Chondrocyte (in vitro differentiated cells): ENCODE results near the gene OR52E4. TPM values are rescaled to one million over a fixed set of nuclear protein-coding genes. Genes with fewer than 3 reads are reported as not detected.

ENCODE experiments used
- DNase-seq: peaks from one replicate; pipeline ENCODE4 v3.0.0; 2021; ENCODE audit warnings: mixed read lengths, low spot score
- H3K27ac Mint-ChIP-seq: one replicate; pipeline ENCODE4 v1.8.0; 2021; ENCODE audit warnings: mild to moderate bottlenecking, moderate library complexity, mixed read lengths; ENCODE audit not compliant: unreplicated experiment
- H3K27me3 Mint-ChIP-seq: 2 replicates; pipeline ENCODE4 v1.8.0; 2021; ENCODE audit warnings: low read depth, mixed read lengths
- H3K36me3 Mint-ChIP-seq: 2 replicates; pipeline ENCODE4 v1.8.0; 2021; ENCODE audit warnings: low read depth, mixed read lengths
- H3K4me1 Mint-ChIP-seq: 2 replicates; pipeline ENCODE4 v1.8.0; 2021; ENCODE audit warnings: low read depth, mild to moderate bottlenecking, mixed read lengths
- H3K4me3 Mint-ChIP-seq: one replicate; pipeline ENCODE4 v1.8.0; 2021; ENCODE audit warnings: mild to moderate bottlenecking, moderate library complexity, mixed read lengths; ENCODE audit not compliant: unreplicated experiment
- H3K9me3 Mint-ChIP-seq: 2 replicates; pipeline ENCODE4 v1.8.0; 2021; ENCODE audit warnings: low read depth, mixed read lengths
- total RNA-seq: library from RNA; stranded (reverse); gene quantifications from 3 replicates; pipeline ENCODE4 v1.2.1, GENCODE V29; 2021
- TF ChIP-seq, protein P1 (sequence below): fragments of 200-600 bp; sonication (generic); IDR thresholded peaks from 2 replicates; pipeline ENCODE4 v1.5.0; 2021; ENCODE audit warnings: antibody characterized with exemption, mild to moderate bottlenecking, moderate library complexity

Gene OR52E4
- total RNA-seq, 1 donor from 2014 or later = not detected

DNA sequence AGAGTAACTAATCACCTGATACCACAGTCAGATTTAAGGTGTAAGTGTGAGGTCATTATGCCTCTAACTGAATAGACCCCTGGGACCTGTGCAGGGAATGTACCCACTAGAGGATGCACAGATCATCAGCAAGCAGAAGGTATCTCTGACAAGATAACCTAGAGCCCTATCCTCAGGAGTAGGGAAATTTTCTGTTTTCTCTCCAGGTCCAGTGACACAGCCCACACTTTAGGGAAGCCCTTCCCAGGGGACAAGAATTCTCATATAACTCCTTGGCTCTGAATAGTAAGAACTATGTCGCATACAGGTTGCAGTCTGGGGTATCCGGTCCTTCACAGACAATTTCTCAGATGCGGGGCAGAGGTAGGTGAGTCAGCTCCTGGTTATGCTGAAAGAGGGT lies 12.5 kb downstream of the OR52E4 start, which contains the start of gene OR52E5:
OR52E5 (plus strand) TSS at position 301 of the 400 bp plus-strand sequence. CDS start 7,569 bp downstream, outside the sequence.
- no peaks in the 10 kb centered on the region for H3K9me3 Mint-ChIP-seq
- TF ChIP-seq, protein P1, sequence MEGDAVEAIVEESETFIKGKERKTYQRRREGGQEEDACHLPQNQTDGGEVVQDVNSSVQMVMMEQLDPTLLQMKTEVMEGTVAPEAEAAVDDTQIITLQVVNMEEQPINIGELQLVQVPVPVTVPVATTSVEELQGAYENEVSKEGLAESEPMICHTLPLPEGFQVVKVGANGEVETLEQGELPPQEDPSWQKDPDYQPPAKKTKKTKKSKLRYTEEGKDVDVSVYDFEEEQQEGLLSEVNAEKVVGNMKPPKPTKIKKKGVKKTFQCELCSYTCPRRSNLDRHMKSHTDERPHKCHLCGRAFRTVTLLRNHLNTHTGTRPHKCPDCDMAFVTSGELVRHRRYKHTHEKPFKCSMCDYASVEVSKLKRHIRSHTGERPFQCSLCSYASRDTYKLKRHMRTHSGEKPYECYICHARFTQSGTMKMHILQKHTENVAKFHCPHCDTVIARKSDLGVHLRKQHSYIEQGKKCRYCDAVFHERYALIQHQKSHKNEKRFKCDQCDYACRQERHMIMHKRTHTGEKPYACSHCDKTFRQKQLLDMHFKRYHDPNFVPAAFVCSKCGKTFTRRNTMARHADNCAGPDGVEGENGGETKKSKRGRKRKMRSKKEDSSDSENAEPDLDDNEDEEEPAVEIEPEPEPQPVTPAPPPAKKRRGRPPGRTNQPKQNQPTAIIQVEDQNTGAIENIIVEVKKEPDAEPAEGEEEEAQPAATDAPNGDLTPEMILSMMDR = no peak
- H3K4me3 Mint-ChIP-seq = no peak within 1 kb of the TSS
- peaks cover 13% of the 10 kb centered on the region for H3K27me3 Mint-ChIP-seq
- no peak for DNase-seq
- no peaks in the 10 kb centered on the region for H3K36me3 Mint-ChIP-seq
- H3K27ac Mint-ChIP-seq = no peak within 1 kb of the TSS
- H3K4me1 Mint-ChIP-seq = no peaks in the 10 kb centered on the region

DNA sequence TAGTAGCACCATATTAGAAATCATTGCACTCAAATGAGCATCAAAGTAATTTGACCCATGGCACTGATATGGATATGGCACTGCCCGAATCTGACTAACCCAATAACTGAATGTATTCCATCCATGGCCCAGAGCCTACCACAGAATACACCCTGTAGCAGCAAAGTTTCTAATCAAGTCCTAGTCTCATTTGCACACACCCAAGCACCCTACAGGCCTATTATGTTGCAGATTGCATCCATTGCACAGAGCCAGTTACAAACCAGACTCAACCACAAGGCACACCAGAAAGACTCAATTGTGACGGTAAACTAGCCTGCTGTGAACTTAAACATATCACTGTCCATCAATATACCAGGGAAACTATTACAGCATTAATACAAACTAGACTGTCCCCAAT lies 19.1 kb downstream of the OR52E4 start:
- H3K9me3 Mint-ChIP-seq = peaks cover 6% of the 10 kb centered on the region
- H3K4me1 Mint-ChIP-seq = no peaks in the 10 kb centered on the region
- peaks cover 1% of the 10 kb centered on the region for H3K27me3 Mint-ChIP-seq
- no peak overlapping the region for H3K4me3 Mint-ChIP-seq
- no peak for DNase-seq
- TF ChIP-seq, protein P1 = no peak
- no peak overlapping the region for H3K27ac Mint-ChIP-seq
- H3K36me3 Mint-ChIP-seq = no peaks in the 10 kb centered on the region

DNA sequence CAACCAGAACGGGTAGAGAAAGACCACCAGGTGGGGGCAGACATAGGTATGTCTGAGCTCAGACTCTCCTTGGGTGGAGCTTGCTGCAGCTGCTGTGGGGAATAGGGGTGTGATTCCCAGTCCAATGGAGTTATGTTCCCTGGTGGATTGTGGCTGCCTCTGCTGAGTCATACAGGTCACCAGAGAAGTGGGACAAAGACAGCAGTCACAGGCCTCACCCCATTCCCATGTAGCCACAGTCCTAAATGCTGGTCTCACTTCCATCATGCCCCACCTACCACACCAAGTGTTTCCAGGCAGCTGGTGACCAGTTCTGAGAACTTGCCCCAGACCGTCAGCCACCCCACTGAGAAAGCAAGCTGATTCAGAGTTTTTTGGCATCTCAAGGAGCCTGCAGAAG lies 30.1 kb downstream of the OR52E4 start:
- DNase-seq = no peak
- Mint-ChIP-seq H3K9me3 (peaks cover 27% of the 10 kb centered on the region), H3K27ac (no peak overlapping the region), H3K36me3 (no peaks in the 10 kb centered on the region), H3K4me3 (no peak overlapping the region), H3K4me1 (no peaks in the 10 kb centered on the region), H3K27me3 (no peaks in the 10 kb centered on the region)
- TF ChIP-seq, protein P1 = no peak

DNA sequence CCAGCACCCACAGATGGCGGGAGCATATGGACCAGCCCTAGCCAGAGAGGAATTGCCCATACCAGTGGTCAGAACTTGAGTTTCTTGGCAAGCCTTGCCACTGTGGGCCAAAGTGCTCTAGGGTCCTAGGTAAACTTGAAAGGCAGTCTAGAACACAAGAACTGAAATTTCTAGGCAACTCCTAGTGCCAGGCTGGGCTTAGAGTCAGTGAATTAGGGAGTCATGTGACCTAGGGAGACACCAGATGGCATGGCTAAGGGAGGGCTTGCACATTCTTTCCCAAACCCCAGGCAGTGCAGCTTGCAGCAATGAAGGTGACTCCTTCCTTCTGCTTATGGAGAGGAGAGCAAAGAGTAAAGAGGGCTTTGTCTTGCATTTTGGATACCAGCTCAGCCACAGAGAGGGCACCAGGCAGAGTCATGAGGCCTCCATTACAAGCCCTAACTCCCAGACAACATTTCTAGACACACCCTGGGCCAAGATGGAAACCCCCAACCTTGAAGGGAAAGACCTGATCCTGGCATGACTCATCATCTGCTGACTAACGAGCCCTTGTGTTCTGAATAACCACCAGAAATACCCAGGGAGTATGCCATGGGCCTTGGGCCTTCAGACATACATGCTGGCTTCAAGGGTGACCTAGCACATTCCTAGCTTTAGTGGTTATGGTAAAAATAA lies 42.5 kb downstream of the OR52E4 start:
- H3K27ac Mint-ChIP-seq = no peak overlapping the region
- H3K4me3 Mint-ChIP-seq = no peak overlapping the region
- H3K9me3 Mint-ChIP-seq = peaks cover 38% of the 10 kb centered on the region
- H3K27me3 Mint-ChIP-seq = no peaks in the 10 kb centered on the region
- H3K4me1 Mint-ChIP-seq = no peaks in the 10 kb centered on the region
- no peaks in the 10 kb centered on the region for H3K36me3 Mint-ChIP-seq
- DNase-seq = no peak
- TF ChIP-seq, protein P1 = no peak

DNA sequence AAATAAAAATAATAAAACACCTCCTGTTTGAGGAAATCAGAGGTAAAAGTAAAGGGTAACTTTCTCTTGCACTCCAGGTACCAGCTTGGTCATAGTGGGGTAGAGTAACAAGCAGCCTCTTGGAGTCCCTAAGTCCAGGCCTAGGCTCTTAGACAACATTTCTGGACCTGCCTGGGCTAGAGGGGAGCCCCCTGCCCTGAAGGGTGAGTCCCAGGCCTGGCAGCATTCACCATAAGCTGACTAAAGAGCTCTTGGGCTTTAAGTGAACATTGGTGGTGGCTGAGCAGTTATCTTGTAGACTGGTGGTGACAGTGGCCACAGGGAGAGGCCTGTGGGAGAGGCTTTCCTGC lies 43.0 kb downstream of the OR52E4 start:
- H3K9me3 Mint-ChIP-seq = peaks cover 41% of the 10 kb centered on the region
- no peaks in the 10 kb centered on the region for H3K27me3 Mint-ChIP-seq
- TF ChIP-seq, protein P1 = no peak

More for the DNA sequence above, 43.0 kb downstream of the OR52E4 start:
- Mint-ChIP-seq H3K4me1 (no peaks in the 10 kb centered on the region), H3K36me3 (no peaks in the 10 kb centered on the region), H3K27ac (no peak overlapping the region), H3K4me3 (no peak overlapping the region)
- no peak for DNase-seq
